Mesenchymal stem cell (in vitro differentiated cells and primary cell): ENCODE results near the gene HDAC3.

Experiments used
- DNase-seq: peaks from one replicate; pipeline ENCODE4 v3.0.0-alpha.2; 2013
- H2AFZ ChIP-seq: one replicate; pipeline ENCODE4 v1.6.1; 2013; ENCODE audit warnings: low read depth, mild to moderate bottlenecking, control low read depth, inconsistent platforms, low read length, moderate library complexity
- H2AK5ac ChIP-seq: 2 replicates; pipeline ENCODE4 v1.6.1; 2013; ENCODE audit warnings: low read length, moderate library complexity, mild to moderate bottlenecking, inconsistent platforms; ENCODE audit not compliant: severe bottlenecking
- H2BK120ac ChIP-seq: one replicate; pipeline ENCODE4 v1.6.1; 2013; ENCODE audit warnings: low read depth, mild to moderate bottlenecking, inconsistent platforms, low read length, moderate library complexity
- H2BK12ac ChIP-seq, 2 experiments: one replicate each; pipeline ENCODE4 v1.6.1; 2013; ENCODE audit warnings: inconsistent platforms in 2 of 2, low read length in 2 of 2, mild to moderate bottlenecking in 2 of 2, moderate library complexity in 2 of 2, control low read depth in 1 of 2
- H2BK15ac ChIP-seq: one replicate; pipeline ENCODE4 v1.6.1; 2013; ENCODE audit warnings: mild to moderate bottlenecking, low read depth, inconsistent platforms; ENCODE audit not compliant: poor library complexity, severe bottlenecking
- H2BK5ac ChIP-seq: 2 replicates; pipeline ENCODE4 v1.6.1; 2013; ENCODE audit warnings: low read depth, mild to moderate bottlenecking, low read length, control low read depth, inconsistent platforms; ENCODE audit not compliant: poor library complexity, severe bottlenecking
- H3K14ac ChIP-seq, 2 experiments: one replicate each; pipeline ENCODE4 v1.6.1; 2013; ENCODE audit warnings: inconsistent platforms in 2 of 2, low read length in 2 of 2, control low read depth in 1 of 2, mild to moderate bottlenecking in 1 of 2, moderate library complexity in 1 of 2
- H3K18ac ChIP-seq, 2 experiments: one replicate each; pipeline ENCODE4 v1.6.1; 2013; ENCODE audit warnings: inconsistent platforms in 2 of 2, low read length in 2 of 2, control low read depth in 1 of 2, low read depth in 1 of 2, mild to moderate bottlenecking in 1 of 2
- H3K23ac ChIP-seq, 2 experiments: one replicate each; pipeline ENCODE4 v1.6.1; 2013; ENCODE audit warnings: inconsistent platforms in 2 of 2, low read length in 2 of 2, mild to moderate bottlenecking in 2 of 2, moderate library complexity in 2 of 2, control low read depth in 1 of 2
- H3K27ac ChIP-seq: 2 replicates; pipeline ENCODE4 v1.5.1; 2013; ENCODE audit warnings: mild to moderate bottlenecking, moderate library complexity, low read length, control low read depth, inconsistent platforms; ENCODE audit not compliant: poor library complexity, severe bottlenecking
- H3K27me3 ChIP-seq, 2 experiments: 2 replicates each; pipeline versions ENCODE4 v1.6.1 to v1.7.0; 2013; ENCODE audit warnings: low read length in 2 of 2, mild to moderate bottlenecking in 2 of 2, moderate library complexity in 2 of 2, control low read depth in 1 of 2, inconsistent platforms in 1 of 2; ENCODE audit not compliant: control insufficient read depth in 1 of 2, insufficient read depth in 1 of 2
- H3K36me3 ChIP-seq, 2 experiments: 2 replicates each; pipeline versions ENCODE4 v1.6.1 to v1.7.0; 2013; ENCODE audit warnings: low read length in 2 of 2, control low read depth in 1 of 2, inconsistent platforms in 1 of 2, low read depth in 1 of 2, mild to moderate bottlenecking in 1 of 2; ENCODE audit not compliant: insufficient read depth in 2 of 2, control insufficient read depth in 1 of 2
- H3K4ac ChIP-seq, 2 experiments: one replicate each; pipeline ENCODE4 v1.6.1; 2013; ENCODE audit warnings: inconsistent platforms in 2 of 2, low read length in 2 of 2, mild to moderate bottlenecking in 2 of 2, moderate library complexity in 2 of 2, control low read depth in 1 of 2, low read depth in 1 of 2
- H3K4me1 ChIP-seq: 2 replicates; pipeline ENCODE4 v1.6.1; 2013; ENCODE audit warnings: low read depth, low read length, control low read depth; ENCODE audit not compliant: control insufficient read depth, insufficient read depth
- H3K4me2 ChIP-seq: 2 replicates; pipeline ENCODE4 v1.6.1; 2013; ENCODE audit warnings: low read length, mild to moderate bottlenecking, inconsistent platforms; ENCODE audit not compliant: poor library complexity, severe bottlenecking
- H3K4me3 ChIP-seq, 2 experiments: 2 replicates each; pipeline versions ENCODE4 v1.5.1 to v1.7.0; 2013; ENCODE audit warnings: low read length in 2 of 2, mild to moderate bottlenecking in 2 of 2, control low read depth in 1 of 2, low read depth in 1 of 2; ENCODE audit not compliant: insufficient read depth in 1 of 2
- H3K79me1 ChIP-seq: replicated peaks from 2 replicates; pipeline ENCODE4 v1.6.1; 2013; ENCODE audit warnings: mild to moderate bottlenecking, control low read depth, low read length, inconsistent platforms; ENCODE audit not compliant: poor library complexity, severe bottlenecking
- H3K9ac ChIP-seq: 2 replicates; pipeline ENCODE4 v1.7.0; 2013; ENCODE audit warnings: mild to moderate bottlenecking, low read length, moderate library complexity
- H3K9me3 ChIP-seq: 2 replicates; pipeline ENCODE4 v1.7.0; 2013; ENCODE audit warnings: mild to moderate bottlenecking, low read length; ENCODE audit not compliant: control insufficient read depth
- H4K8ac ChIP-seq: one replicate; pipeline ENCODE4 v1.6.1; 2013; ENCODE audit warnings: inconsistent platforms, mild to moderate bottlenecking, low read length, moderate library complexity
- H4K91ac ChIP-seq: one replicate; pipeline ENCODE4 v1.6.1; 2013; ENCODE audit warnings: mild to moderate bottlenecking, low read length, inconsistent platforms
- WGBS: methylation state at CpG from one replicate; pipeline ENCODE4 v1.1.7; 2013; ENCODE audit warnings: mixed read lengths; 5-methylcytosine and 5-hydroxymethylcytosine counted together

HDAC3 gene

DNA sequence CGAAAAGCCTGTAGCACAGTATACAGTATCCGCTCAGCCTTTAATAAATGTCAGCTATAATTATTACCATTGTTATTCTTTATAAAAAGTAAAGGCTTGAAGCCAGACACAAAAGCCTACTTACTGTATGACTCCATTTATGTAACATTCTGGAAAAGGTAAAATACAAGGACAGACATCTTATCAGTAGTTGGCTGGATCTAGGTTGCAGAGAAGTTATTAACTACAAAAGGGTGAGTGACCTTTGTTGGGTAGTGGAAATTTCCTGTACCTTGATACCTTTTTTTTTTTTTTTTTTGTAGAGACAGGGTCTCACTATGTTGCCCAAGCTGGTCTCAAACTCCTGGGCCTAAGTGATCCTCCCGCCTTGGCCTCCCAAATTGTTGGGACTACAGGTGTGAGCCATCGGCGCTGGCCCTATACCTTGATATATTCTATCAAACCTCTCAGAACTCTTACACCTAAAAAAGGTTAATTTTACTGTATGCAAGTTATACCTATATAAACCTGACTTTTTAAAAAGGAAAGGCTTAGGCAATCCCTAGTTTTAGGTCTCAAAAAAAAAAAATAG, 6.0 kb downstream of the HDAC3 start:
- Histone ChIP-seq H2BK120ac (no peak overlapping the region), H3K9me3 (no peaks in the 10 kb centered on the region), H4K91ac (no peak overlapping the region), H3K27me3 (no peaks in the 10 kb centered on the region), H2AFZ (no peak overlapping the region), H3K79me1 (peaks cover 34% of the 10 kb centered on the region), H3K4me2 (no peak overlapping the region), H4K8ac (no peak overlapping the region), H3K14ac (no peak overlapping the region), H3K18ac (no peak overlapping the region), H2BK12ac (no peak overlapping the region), H3K4me3 (no peak overlapping the region), H3K36me3 (peaks cover 36 to 72% of the 10 kb centered on the region in 2 experiments), H2AK5ac (no peak overlapping the region), H2BK5ac (no peak overlapping the region), H3K4ac (no peak overlapping the region), H3K4me1 (peaks cover 4% of the 10 kb centered on the region), H3K27ac (no peak overlapping the region), H3K23ac (no peak overlapping the region), H2BK15ac (no peak overlapping the region), H3K9ac (no peak overlapping the region)
- no CpG with 5 or more reads among the region's 5 CpGs for WGBS
- DNase-seq, result no peak

- Histone ChIP-seq H3K4ac (no peak overlapping the region), H2AFZ (no peak overlapping the region), H3K27ac (no peak overlapping the region), H4K91ac (no peak overlapping the region), H3K23ac (no peak overlapping the region), H3K36me3 (peaks cover 44 to 83% of the 10 kb centered on the region in 2 experiments), H2BK120ac (no peak overlapping the region), H3K18ac (no peak overlapping the region), H3K9me3 (no peaks in the 10 kb centered on the region), H2BK15ac (no peak overlapping the region), H3K79me1 (peaks cover 29% of the 10 kb centered on the region), H2BK12ac (no peak overlapping the region), H3K4me1 (no peaks in the 10 kb centered on the region), H3K4me2 (no peak overlapping the region), H2BK5ac (no peak overlapping the region), H4K8ac (no peak overlapping the region), H3K27me3 (no peaks in the 10 kb centered on the region), H3K14ac (no peak overlapping the region), H3K4me3 (no peak overlapping the region), H3K9ac (no peak overlapping the region), H2AK5ac (no peak overlapping the region)
- 99% methylated on average over 6 of the region's 6 CpGs for WGBS
- no peak for DNase-seq
Measured at GRCh38 chr5:141628175-141628788, 8.4 kb downstream of the HDAC3 start.

DNA sequence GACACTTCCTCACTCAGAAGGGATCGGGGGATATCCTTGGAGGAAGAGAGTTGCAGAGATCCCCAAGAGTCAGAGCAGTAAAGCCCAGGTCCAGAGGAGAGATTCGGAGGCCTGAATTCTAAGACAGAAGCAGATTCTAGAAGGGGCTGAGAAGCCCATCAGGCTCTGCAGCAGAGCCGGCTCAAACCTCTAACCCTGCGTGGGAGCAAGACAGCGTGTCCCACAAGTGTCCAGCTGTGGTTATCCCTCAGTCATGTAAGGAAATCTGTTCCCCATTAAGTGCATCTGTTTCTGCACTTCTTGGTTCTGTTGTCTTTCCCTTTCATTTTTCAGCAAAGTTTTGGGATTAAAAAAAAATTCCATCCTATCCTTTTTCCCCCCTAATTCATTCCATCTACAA, 13.0 kb downstream of the HDAC3 start:
- H3K4me3 ChIP-seq, result no peak overlapping the region
- no peak overlapping the region for H3K4me2 ChIP-seq
- no peak overlapping the region for H2BK5ac ChIP-seq
- no peak overlapping the region for H3K27ac ChIP-seq
- H2BK15ac ChIP-seq, result no peak overlapping the region
- H3K9me3 ChIP-seq, result no peaks in the 10 kb centered on the region
- no peaks in the 10 kb centered on the region for H3K27me3 ChIP-seq
- no peak overlapping the region for H2BK120ac ChIP-seq
- no peak overlapping the region for H2AFZ ChIP-seq
- DNase-seq, result no peak
- no peaks in the 10 kb centered on the region for H3K4me1 ChIP-seq
- H3K4ac ChIP-seq, result no peak overlapping the region
- no peak overlapping the region for H3K23ac ChIP-seq
- H4K8ac ChIP-seq, result no peak overlapping the region
- H2BK12ac ChIP-seq, result no peak overlapping the region
- H2AK5ac ChIP-seq, result no peak overlapping the region
- no peak overlapping the region for H3K9ac ChIP-seq
- no peak overlapping the region for H4K91ac ChIP-seq
- 95% methylated on average over 5 of the region's 5 CpGs for WGBS
- no peak overlapping the region for H3K14ac ChIP-seq
- no peak overlapping the region for H3K18ac ChIP-seq
- H3K79me1 ChIP-seq, result peaks cover 12% of the 10 kb centered on the region
- peaks cover 44 to 78% of the 10 kb centered on the region in 2 experiments for H3K36me3 ChIP-seq

- no peak overlapping the region for H4K91ac ChIP-seq
- no peak overlapping the region for H3K4me2 ChIP-seq
- no peak overlapping the region for H4K8ac ChIP-seq
- no peak overlapping the region for H3K27ac ChIP-seq
- H3K4me1 ChIP-seq, result no peaks in the 10 kb centered on the region
- H3K23ac ChIP-seq, result no peak overlapping the region
- H3K9me3 ChIP-seq, result no peaks in the 10 kb centered on the region
- no peak overlapping the region for H2AFZ ChIP-seq
- H2BK5ac ChIP-seq, result no peak overlapping the region
- H3K14ac ChIP-seq, result no peak overlapping the region
- no peak overlapping the region for H3K4me3 ChIP-seq
- no peaks in the 10 kb centered on the region for H3K27me3 ChIP-seq
- no peak overlapping the region for H3K9ac ChIP-seq
- no peak overlapping the region for H3K4ac ChIP-seq
- H3K79me1 ChIP-seq, result peaks cover 9% of the 10 kb centered on the region
- no peak overlapping the region for H3K18ac ChIP-seq
- H2BK12ac ChIP-seq, result no peak overlapping the region
- DNase-seq, result no peak
- H2AK5ac ChIP-seq, result no peak overlapping the region
- no peak overlapping the region for H2BK120ac ChIP-seq
- no peak overlapping the region for H2BK15ac ChIP-seq
- H3K36me3 ChIP-seq, result peaks cover 41 to 74% of the 10 kb centered on the region in 2 experiments
Measured at GRCh38 chr5:141623186-141623585, 13.5 kb downstream of the HDAC3 start.
